HG02943 (cell line): ENCODE results near the gene SLC25A48.
"Not testable (repeated sequence)": the region's sequence is repeated elsewhere in the genome, so short reads cannot be mapped to it uniquely, and the experiment has no call there.

Source experiments
- ATAC-seq: cut with Tn5 transposase; IDR thresholded peaks from one replicate; pipeline ENCODE4 v1.9.1; 2021; ENCODE audit warnings: mild to moderate bottlenecking, low read depth, moderate library complexity; ENCODE audit not compliant: unreplicated experiment

Gene SLC25A48

DNA sequence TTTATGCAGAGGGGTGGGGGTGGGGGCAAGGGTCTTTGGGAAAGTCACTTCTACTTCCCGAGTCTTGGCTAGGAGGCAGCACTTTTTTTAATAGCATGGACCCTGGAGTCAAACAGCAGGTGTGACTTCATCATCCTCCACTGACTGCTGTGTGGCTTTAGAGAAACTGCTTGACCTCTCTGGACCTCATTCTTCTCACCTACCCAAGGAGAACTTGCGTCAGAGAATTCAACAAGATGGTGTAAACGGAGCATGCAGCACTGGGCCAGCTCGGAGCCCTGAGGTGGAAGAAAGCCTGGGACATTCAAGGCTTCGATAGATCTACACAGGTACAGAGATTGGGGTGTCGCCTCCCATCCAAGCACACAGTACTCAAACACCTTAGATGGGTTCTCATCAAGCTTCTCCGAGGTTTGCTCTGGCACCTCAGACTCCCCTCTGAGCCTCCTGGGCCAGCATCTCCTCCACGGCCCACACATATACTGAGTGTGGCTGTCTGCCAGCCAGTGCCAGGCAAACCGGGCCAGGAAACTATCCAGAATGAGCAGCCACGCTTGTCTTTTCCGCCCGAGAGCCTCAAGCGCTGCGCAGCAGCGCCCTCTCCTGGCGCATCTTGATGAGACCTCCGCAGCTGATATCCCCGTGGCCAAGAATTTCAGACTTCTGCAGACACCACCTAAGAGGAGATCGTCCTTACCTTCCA, 4.6 kb upstream of the SLC25A48 start:
- ATAC-seq, result no peak

DNA sequence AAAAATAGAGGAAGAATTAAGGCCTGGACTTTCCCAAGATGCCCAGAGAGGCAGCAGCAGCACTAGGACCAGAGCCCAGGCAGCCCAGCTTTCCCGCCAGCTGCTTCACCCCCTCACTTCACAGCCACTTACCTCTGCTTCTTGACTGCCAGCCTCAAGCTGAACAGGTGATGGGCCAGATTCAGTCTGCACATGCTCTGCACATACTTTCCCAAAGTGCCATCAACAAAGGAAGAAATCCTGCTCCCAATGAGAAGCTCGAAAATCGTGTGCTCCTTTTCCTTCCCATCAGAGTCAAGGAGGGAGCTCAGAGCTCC, 4.1 kb upstream of the SLC25A48 start:
- no peak for ATAC-seq

DNA sequence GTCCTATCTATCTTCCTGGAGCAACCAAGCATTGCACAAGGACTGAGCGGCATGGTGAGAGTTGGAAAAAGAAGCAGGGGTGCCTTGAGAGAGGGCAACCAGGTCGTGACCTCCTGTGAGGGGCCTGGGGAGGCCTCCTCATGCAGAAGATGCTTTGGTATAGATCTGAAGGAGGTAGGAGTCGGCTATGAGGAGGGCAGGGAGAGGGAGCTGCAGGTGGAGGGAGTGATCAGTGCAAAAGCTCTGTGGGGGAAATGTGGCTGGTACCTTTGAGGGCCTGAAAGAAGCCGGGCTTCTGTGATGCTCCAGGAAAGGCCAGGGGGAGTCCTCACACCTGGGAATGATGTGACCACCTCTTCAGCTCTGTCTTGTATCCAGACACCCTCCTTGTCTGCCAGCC, 3.6 kb upstream of the SLC25A48 start:
- ATAC-seq, result no peak

DNA sequence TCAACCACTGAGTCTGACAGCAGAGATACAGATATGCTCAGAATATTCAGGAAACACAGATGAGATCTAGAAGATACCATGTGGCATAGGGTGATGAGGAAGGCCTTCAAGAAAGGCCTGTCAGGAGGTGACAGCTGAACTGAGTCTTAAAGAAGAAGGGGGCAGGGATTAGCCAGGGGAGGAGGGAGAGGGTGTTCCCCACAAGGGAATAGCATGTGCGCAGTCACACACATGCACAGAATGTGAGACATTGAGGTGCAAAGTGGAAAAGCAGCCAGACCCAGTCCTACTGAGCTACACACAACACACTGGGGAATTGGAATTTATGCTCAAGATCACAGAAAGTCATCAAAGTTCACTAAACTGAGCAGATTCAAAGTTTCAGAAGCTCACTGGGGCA, 3.0 kb upstream of the SLC25A48 start:
- no peak for ATAC-seq

DNA sequence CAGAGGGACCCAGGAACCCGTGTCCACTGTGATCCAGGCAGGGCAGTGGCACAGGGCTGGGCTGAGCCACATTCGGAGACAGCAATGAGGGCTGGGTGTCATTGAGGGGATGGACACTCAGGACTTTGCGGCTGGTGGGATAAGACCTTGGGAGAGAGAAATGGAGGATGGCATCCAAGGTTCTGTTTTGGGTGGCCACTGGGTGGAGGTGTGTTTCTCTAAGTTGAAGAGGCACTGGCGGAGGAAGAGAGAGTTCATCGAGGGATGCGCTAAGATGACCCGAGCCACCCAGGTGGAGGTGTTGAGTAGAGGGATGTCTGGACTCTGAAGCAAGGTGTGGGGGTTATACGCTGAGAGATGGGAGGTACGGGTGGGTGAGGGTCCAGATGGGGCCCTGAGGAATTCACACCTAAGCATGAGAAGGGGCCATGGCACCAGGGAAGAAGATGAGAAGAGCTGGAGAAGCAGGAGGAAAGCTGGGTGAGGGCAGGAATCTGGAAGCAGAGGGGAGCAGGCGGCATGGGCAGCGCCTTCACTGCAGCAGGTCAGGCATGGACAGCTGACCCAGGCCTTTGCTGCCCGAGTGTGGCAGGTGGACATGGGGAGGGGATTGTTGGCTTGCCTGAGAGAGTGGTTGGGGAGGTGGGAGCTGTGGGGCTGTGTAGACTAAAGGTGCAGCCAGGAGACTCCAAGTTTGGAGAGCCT, 2.5 kb upstream of the SLC25A48 start:
- no peak for ATAC-seq

DNA sequence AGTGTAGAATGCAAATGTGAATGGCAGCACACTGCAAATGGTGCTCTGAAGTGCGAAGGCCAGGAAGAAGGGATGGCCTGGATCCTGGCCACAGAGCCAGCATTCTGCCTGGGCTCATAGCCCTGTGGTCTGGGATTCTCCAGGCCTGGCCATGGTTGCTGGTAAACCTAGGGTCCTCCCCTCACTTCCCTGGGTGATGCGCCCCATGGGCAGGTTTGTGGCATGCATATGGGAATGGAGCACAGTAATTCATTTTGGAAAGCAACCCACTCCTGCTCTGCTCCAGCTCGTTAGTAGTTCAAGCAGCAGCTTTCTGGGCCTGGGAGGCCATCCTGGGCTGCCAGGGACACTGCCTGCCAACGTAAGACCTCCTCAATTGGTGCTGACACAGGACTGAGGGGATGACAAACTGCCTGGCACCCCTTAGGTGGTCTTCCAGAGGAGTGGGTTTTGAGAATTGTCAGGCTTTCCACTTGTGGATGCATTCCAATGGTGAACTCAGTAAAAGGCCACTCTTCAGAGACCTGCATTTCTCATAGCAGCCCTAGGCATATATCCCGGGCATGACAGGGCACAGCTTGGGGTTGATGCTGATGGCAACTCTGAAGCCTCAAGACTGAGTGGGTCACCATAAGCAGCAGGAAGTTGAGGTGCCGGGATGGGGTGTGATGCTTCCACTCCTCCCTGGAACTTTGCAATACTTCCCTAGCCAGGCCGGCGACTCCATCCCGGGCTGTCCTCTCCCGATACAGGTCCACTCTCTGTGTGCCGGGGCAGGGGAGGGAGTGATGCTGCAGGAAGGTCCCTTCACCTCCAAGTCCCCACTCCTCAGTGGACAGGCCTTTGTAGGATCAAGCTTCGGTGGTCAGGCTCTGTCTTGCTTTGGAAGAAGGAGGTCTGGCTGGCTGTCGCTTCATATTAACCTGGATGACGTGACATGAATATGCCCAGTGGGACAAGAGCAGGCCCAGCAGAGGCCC, 1.2 kb upstream of the SLC25A48 start:
- no peak for ATAC-seq

DNA sequence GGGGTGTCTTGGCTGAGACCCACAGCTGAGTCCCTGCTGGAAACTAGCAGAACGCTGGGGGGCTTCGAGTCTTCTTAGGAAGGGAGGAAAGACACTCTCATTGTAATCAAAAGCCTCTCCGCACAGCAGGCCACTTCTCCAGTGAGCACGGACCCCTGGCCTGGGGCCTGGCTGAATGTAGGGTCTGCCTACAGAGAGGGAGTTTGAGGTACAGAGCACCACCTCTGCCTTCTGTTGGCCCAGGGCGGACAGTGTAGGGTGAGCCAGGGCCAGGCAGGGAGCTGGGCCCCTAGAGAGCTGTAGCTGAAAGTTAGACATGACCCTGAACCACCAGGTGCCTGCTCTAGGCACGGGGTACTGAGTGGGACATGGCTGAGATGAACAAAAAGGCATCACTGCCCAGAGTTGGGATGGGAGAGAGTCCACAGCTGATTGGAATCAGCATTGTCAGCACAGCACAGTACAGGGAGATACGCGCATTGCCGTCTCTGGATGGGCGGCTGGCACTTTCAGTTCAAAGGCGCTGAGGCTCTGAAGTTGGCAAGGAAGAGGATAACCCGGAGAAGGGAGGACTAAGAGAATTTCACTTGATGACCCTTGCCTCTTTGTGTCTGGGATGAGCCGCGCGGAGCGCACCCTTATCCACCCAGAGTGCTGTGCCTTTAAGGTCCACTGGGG, 363 bp upstream of the SLC25A48 start:
- ATAC-seq, result no peak

DNA sequence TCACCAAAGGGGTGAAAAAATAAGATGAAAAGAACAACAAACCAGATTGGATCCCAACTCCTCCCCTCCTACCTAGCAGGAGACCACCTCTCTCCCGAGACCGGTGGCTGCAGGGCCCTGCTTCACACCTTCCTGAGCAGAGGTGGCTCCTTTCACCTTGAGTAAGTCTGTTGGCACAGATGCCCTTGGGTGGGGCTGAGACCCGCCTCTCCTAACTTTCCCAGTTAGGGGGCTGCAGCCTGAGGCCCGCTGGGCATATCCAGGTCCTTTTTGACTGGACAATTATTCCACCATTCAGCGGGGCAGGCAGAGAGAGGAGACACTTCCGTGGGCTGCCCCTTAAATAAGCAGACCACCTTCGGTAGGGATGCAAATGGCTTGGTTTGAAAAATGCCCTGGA, 1.3 kb downstream of the SLC25A48 start:
- no peak for ATAC-seq

DNA sequence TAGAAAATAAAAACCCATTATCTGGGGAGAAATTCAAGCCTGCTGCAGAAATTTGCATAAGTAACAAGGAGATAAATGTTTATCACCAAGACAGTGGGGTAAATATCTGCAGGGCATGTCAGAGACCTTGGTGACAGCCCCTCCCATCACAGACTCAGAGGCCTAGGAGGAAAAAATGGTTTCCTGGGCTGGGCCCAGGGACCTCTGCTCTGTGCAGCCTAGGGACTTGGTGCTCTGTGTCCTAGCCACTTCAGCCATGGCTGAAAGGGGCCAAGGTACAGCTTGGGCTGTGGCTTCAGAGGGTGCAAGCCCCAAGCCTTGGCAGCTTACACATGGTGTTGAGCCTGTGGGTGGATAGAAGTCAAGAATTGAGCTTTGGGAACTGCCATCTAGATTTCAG, 3.9 kb downstream of the SLC25A48 start:
- not testable (repeated sequence) for ATAC-seq

DNA sequence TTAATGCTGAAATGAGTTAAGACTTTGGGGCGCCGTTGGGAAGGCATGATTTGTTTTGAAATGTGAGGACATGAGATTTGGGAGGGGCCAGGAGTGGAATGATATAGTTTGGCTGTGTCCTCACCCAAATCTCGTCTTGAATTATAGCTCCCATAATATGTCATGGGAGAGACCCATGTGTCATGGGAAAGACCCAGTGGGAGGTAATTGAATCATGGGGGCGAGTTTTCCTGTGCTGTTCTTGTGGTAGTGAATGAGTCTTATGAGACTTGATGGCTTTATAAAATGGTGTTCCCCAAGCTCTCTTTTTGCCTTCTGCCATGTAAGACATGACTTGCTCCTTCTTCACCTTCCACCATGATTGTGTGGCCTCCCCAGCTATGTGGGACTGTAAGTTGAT, 5.1 kb downstream of the SLC25A48 start:
- ATAC-seq, result no peak

DNA sequence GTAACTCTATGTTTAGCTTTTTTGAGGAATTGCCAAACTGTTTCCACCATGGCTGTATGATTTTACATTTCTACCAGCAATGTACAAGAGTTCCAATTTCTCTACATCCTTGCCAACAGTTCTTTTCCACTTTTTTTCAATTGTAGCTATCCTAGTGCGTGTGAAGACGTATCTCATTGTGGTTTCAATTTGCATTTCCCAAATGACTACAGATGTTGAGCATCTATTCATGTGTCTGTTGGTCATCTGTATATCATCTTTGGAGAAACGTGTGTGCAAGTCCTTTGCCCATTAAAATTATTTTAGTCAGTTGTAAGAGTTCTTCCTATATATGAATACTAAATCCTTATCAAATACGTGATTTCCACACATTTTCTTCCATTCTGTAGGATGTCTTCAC, 6.5 kb downstream of the SLC25A48 start:
- ATAC-seq, result no peak

DNA sequence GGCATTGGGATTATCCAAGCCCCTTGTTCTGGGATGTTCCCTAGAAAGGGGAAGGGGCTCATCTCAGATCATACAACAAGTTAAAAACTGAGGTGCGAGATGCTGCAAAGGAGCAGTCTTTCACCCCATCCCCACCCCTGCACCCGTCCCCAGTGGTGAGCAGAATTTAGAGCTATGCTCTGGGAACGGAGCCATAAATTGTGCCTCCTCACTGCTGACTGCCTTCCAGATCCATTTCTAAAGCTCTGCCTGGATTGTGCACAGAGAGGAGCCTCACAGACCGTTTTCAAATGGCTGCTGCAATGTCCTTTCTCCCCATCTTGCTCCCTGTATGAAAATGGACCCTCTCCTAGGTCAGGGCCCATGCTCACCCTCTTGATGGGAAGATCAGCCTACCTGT, 8.3 kb downstream of the SLC25A48 start:
- no peak for ATAC-seq

DNA sequence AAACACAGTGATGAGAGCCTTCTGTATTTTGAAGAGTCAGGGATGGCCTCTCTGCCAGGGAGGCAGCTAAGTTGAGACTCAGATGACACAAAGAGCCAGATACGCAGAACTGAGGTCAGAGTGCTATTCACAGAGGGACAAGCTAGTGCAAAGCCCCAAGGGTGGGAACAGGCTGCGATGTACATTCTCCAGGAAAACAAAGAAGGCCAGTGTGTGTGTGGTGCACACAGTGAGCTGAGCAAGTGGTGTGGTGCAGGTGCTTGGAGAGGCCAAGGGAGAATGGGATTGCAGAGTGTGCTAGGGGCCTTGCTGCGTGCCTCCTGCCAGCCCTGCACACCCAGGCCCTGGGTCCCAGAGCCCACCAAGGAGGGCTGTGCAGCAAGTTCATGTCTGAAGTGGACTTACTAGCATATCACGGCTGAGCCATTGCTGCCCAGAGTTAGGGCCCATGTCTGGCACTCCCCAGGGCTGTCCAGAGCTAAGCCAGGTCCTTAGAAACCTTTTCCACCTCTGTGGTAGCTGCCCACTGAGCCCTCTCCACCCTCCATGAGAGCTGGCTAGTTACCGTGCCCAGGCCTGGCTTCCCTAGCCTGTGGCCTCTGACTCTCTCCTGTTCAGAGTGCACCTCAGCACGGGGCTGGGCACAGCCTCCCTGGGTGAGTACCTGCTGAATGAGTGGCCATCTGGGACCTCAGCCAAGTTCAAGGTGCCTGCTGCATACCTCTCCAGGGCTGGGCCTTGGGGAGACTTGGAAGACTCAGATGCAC, 9.3 kb downstream of the SLC25A48 start:
- no peak for ATAC-seq

DNA sequence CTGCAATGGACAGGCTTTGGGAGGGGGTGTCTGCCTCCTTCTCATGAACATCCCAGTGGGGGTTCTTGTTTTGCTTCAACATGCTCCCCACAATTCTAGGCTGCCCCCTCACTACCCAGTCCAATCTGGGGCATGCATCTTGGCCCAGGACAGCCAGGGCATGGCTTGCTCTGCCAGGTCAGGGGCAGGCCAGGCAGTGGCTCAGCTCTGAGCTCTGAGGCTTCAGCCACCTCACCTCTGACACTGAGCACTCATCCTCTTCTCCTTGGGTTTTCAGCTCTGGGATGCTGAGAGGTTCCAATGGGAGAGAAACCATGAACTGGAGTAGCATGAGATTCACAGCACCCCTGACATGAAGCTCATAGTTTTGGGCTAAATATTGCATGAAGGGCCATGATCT, 11.8 kb downstream of the SLC25A48 start:
- ATAC-seq, result no peak

DNA sequence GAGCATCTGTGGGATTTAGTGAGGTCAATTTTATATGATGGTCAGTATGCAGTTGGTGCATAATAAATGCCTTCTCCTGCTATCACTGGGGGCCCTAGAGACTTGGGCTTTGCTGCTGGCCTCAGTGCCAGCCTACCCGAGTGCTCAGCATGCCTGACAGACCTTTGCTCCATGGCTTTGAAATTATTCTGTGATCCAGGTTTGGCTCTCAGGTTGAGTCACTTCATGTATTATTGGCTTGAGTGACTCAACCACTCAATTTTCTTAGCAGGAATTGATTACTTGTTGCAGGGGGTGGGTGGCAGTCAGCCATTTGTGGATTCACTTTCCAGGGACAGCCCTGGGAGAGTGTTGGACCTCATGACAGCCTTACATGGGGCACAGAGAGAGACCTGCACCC, 13.5 kb downstream of the SLC25A48 start:
- ATAC-seq, result no peak

DNA sequence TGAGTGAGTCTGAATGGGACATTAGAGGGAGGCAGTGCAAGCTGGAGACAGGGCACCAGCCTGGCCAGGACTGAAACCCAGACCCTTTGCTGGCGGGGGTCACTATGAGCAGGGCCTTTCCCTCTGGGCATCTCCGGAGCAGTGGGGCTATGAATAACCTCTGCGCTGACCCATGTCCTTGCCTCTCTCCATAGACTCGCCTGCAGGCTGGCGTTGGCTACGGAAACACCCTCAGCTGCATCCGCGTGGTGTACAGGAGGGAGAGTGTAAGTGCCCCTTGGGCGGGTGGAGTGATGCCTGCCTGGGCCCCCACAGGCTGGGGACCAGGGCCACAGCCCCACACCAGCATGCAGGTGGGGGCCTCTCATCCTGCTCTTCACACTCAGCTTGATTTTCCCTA, 15.8 kb downstream of the SLC25A48 start:
- ATAC-seq, result no peak

DNA sequence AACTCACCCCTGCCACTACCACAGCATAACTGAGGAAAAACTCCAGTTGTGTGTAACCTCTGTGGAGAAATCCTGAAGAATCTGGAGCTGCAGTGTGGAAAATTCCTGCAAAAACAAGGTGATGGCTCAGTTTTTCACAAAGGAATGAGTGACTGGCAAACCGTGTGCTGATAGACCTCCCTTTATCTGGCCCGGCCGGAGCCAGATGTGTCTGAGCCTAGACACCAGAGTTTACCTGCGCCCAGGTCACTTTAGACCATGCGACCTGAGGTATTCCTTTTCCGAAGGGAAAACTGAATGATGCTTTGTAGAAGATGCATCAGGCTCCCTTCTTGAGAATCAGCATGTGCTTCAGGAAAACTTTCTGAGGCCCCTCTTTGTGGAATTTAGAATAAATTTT, 16.2 kb downstream of the SLC25A48 start:
- ATAC-seq, result no peak

DNA sequence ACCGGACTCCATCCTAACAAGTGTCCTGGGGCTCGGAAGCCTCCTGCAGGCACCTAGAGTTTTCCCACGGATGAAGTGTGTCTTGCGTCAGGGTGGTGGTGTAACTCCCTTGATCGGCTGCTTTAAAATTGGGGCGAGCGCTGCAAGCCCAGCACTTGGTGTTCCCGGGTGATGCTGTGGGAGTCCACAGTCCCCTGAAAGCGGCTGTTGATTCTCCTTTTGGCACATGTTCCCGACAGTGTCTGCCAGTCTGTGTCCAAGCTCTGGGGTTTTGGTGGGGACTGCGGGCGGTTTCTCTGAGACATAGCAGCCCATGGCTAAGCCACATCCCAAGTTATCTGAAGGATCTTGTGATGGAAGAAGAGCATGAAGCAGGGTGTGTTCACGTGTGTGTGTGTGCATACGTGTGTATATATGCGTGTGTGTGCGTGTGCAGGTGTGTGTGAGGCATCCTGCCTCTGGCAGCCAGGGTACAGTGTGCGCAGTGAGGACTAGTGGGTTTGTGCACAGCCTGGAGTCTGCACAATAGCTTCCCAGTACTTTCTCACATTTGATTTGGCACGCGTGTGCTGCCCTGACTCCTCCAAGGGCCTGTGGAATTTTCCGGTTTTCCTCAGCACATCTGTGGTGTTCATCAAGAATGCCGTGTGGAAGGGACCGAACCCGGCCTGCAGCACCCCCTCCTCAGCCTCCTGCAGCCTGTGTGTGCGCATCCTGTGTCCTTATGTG, 16.9 kb downstream of the SLC25A48 start:
- ATAC-seq, result no peak
